Measurements from ENCODE around the gene NALF2.

DNA sequence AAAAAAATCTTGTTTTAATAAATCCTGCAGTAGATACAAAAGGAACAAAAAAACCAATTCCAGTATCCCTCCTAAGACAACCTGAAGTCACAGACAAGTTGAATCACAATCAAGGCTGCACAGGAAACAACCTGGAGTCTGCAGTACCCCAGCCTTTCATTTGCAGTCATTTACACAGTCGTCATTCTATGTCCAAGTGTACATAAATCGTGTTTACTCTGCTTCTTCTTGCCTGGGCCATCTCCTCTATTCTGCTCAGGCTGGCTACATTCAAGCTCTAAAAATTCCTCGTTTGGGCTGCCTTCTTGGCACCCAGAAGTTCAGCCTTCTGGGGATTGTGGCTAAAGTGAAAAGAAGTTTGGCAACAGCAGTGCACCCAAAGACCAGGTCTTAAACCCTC lies 37.8 kb downstream of the NALF2 start:
- TF ChIP-seq, protein P1, sequence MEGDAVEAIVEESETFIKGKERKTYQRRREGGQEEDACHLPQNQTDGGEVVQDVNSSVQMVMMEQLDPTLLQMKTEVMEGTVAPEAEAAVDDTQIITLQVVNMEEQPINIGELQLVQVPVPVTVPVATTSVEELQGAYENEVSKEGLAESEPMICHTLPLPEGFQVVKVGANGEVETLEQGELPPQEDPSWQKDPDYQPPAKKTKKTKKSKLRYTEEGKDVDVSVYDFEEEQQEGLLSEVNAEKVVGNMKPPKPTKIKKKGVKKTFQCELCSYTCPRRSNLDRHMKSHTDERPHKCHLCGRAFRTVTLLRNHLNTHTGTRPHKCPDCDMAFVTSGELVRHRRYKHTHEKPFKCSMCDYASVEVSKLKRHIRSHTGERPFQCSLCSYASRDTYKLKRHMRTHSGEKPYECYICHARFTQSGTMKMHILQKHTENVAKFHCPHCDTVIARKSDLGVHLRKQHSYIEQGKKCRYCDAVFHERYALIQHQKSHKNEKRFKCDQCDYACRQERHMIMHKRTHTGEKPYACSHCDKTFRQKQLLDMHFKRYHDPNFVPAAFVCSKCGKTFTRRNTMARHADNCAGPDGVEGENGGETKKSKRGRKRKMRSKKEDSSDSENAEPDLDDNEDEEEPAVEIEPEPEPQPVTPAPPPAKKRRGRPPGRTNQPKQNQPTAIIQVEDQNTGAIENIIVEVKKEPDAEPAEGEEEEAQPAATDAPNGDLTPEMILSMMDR (conservative IDR thresholded peaks at IDR 0.05; ENCODE audit: low read length) = no peak
- no peak for TF ChIP-seq EZH2phosphoT487 (IDR thresholded peaks at IDR 0.05; ENCODE audit: borderline replicate concordance)

Measured in Loucy (cell line).